A549 (cell line): ENCODE data around the gene CCDC61. TPM values are rescaled to one million over a fixed set of nuclear protein-coding genes. Genes with fewer than 3 reads are reported as not detected.

Source experiments
- ATAC-seq, 2 experiments: fragments of 200-7000 bp in 1 of 2; fragments of >200 bp in 1 of 2; cut with Nextera tagmentation in 1 of 2; cut with Tn5 transposase in 1 of 2; 3 replicates each; pipeline versions ENCODE4 v1.8.0 to v1.9.1; 2018 to 2020; ENCODE audit warnings: mild to moderate bottlenecking in 1 of 2, moderate library complexity in 1 of 2
- CTCF ChIA-PET: fragments of 300-600 bp; sonication (Branson Sonifier 250); formaldehyde crosslinking; extraction: SDS; loops from one replicate; lab custom pipeline; 2021; ENCODE audit warnings: antibody characterized with exemption, inconsistent platforms; lab: Yijun Ruan, JAX
- POLR2A ChIA-PET: fragments of 350-600 bp; formaldehyde crosslinking; extraction: SDS; loops from one replicate; lab custom pipeline; 2021; ENCODE audit warnings: antibody characterized with exemption, inconsistent platforms; lab: Yijun Ruan, JAX
- DNase-seq, 2 experiments: peaks; one replicate each; pipeline versions ENCODE4 v3.0.0 to v3.0.0-alpha.2; 2011 to 2016; ENCODE audit warnings: low read depth in 1 of 2, low spot score in 1 of 2
- FAIRE-seq: peaks from 2 replicates; lab custom pipeline; 2011; peaks lifted over from hg19 to GRCh38; lab: Jason Lieb, UNC
- H3K27ac ChIP-seq, 2 experiments: fragments of >200 bp; sonication (Bioruptor Twin); formaldehyde crosslinking; 3 replicates each; pipeline ENCODE4 v1.5.1; 2016 to 2017
- H3K4me1 ChIP-seq: fragments of >200 bp; sonication (Bioruptor Twin); formaldehyde crosslinking; 3 replicates; pipeline ENCODE4 v1.6.1; 2016
- H3K4me2 ChIP-seq: fragments of >200 bp; sonication (Bioruptor Twin); formaldehyde crosslinking; 3 replicates; pipeline ENCODE4 v1.6.1; 2016
- H3K4me3 ChIP-seq: fragments of >200 bp; sonication (Bioruptor Twin); formaldehyde crosslinking; 3 replicates; pipeline ENCODE4 v1.5.1; 2016
- H3K9me3 ChIP-seq: fragments of >200 bp; sonication (Bioruptor Twin); formaldehyde crosslinking; 3 replicates; pipeline ENCODE4 v1.6.1; 2016
- CHD2 ChIP-seq: fragments of 150-350 bp; IDR thresholded peaks from 2 replicates; pipeline ENCODE4 v1.6.1; 2014; ENCODE audit warnings: low read length; ENCODE audit not compliant: partially characterized antibody
- EP300 ChIP-seq, 2 experiments: fragments of >200 bp; sonication (Bioruptor Twin); formaldehyde crosslinking; IDR thresholded peaks; 2 replicates in 1 of 2; 3 replicates in 1 of 2; pipeline ENCODE4 v1.6.1; 2016 to 2017
- FOXS1 ChIP-seq: fragments of 250-450 bp; sonication (Bioruptor Pico); IDR thresholded peaks from 2 replicates; pipeline ENCODE4 v1.5.0; 2020; ENCODE audit warnings: mild to moderate bottlenecking, moderate library complexity
- GATA3 ChIP-seq: IDR thresholded peaks from 2 replicates; pipeline ENCODE4 v1.6.1; 2012; ENCODE audit warnings: borderline replicate concordance
- HDAC2 ChIP-seq: fragments of 200-600 bp; sonication (generic); IDR thresholded peaks from 2 replicates; pipeline ENCODE4 v1.6.1; 2016
- HEYL ChIP-seq: fragments of 250-450 bp; sonication (Bioruptor Pico); IDR thresholded peaks from 2 replicates; pipeline ENCODE4 v1.8.0; 2021; ENCODE audit warnings: mild to moderate bottlenecking, moderate library complexity
- HOXB13 ChIP-seq: fragments of 250-450 bp; sonication (Bioruptor Pico); IDR thresholded peaks from 2 replicates; pipeline ENCODE4 v1.5.0; 2020; ENCODE audit warnings: low read depth, mild to moderate bottlenecking, moderate library complexity
- JUNB ChIP-seq: fragments of >200 bp; sonication (Bioruptor Twin); formaldehyde crosslinking; IDR thresholded peaks from 2 replicates; pipeline ENCODE4 v1.6.1; 2016
- RFX5 ChIP-seq: fragments of 450-650 bp; IDR thresholded peaks from 2 replicates; pipeline ENCODE4 v1.7.1; 2014; ENCODE audit warnings: antibody characterized with exemption, mild to moderate bottlenecking, moderate library complexity
- SMC3 ChIP-seq: fragments of >200 bp; sonication (Bioruptor Twin); formaldehyde crosslinking; IDR thresholded peaks from 3 replicates; pipeline ENCODE4 v1.6.1; 2018; ENCODE audit warnings: inconsistent platforms
- TFCP2L1 ChIP-seq: fragments of 250-450 bp; sonication (Bioruptor Pico); IDR thresholded peaks from 2 replicates; pipeline ENCODE4 v1.5.0; 2021; ENCODE audit warnings: mild to moderate bottlenecking
- ZC3H11A ChIP-seq: fragments of 450-650 bp; IDR thresholded peaks from 2 replicates; pipeline ENCODE4 v1.6.1; 2014; ENCODE audit warnings: antibody characterized with exemption, mild to moderate bottlenecking
- ZNF302 ChIP-seq: fragments of 250-450 bp; sonication (Bioruptor Pico); IDR thresholded peaks from 2 replicates; pipeline ENCODE4 v1.9.0; 2021; ENCODE audit warnings: inconsistent platforms, mild to moderate bottlenecking, moderate library complexity
- WGBS: methylation state at CpG from one replicate; pipeline ENCODE4 v1.1.6; 2017; ENCODE audit errors: missing lambda C conversion rate; 5-methylcytosine and 5-hydroxymethylcytosine counted together
- polyA plus RNA-seq, 4 experiments: library from polyadenylated mRNA; depleted of rRNA in 3 of 4; stranded (reverse); fragments of >200 nt; fragmentation: RNase III in 1 of 4; extraction: RNeasy Plus Mini Kit Qiagen cat#74134 plus additional on column Dnase treatment in 1 of 4; gene quantifications; 2 replicates in 3 of 4; 3 replicates in 1 of 4; pipeline ENCODE4 v1.2.3, GENCODE V29; 2011 to 2017
- TF ChIP-seq, protein P1 (sequence below): fragments of 200-600 bp; sonication (generic); IDR thresholded peaks from 2 replicates; pipeline ENCODE4 v1.6.1; 2016; ENCODE audit warnings: antibody characterized with exemption, mild to moderate bottlenecking, moderate library complexity
- TF ChIP-seq, protein P2 (sequence below): fragments of 450-650 bp; IDR thresholded peaks from 2 replicates; pipeline ENCODE4 v1.6.1; 2014; ENCODE audit warnings: antibody characterized with exemption
- TF ChIP-seq, protein P3 (sequence below): fragments of >200 bp; sonication (Bioruptor Twin); formaldehyde crosslinking; IDR thresholded peaks from 3 replicates; pipeline ENCODE4 v1.6.1; 2016

CCDC61 gene
- polyA plus RNA-seq, 2 of the 4 experiments (the other 2 are of a cell fraction), result 3.2 to 8.2 TPM

DNA sequence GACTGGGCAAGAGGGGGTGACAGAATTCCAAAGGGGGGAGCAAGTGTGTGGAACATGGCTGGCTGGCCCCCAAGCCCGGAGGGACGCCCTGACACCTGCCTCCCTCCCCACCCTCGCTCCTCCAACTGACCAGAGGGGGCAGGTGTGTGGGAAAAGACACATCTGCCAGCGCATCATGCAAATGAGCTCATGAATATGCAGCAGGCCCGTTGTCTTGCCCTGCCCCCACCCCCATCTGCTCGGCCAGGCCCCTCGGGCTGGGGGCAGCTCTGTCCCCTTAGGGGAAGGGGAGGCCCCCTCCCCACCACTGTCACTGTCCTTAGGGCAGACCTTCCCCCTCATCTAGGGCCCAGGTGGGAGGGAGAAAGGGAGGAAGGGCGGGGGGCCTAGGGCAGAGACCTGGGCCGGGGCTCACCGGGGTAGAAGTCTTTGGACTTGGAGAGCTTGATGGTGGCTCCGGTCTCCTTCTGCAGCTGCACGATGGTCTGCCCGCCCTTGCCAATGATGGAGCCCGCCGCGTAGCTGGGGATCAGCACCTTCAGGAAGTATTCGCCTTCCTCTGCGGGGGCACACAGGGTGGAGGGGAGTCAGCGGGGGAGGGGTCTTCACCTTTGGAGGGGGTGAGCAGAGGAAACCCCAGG, 34.6 kb upstream of the CCDC61 start:
- no peak overlapping the region for H3K4me3 ChIP-seq
- H3K9me3 ChIP-seq, result no peaks in the 10 kb centered on the region
- no peak overlapping the region for H3K4me2 ChIP-seq
- no peak for TF ChIP-seq CHD2
- TF ChIP-seq FOXS1 (CRISPR knock-in tag), result no peak
- TF ChIP-seq GATA3, result no peak
- no peak for TF ChIP-seq SMC3
- no peak for TF ChIP-seq ZNF302 (CRISPR knock-in tag)
- no peak for TF ChIP-seq HOXB13 (CRISPR knock-in tag)
- TF ChIP-seq ZC3H11A, result no peak
- H3K27ac ChIP-seq, result no peak overlapping the region; a peak in 1 of 6 replicates
- peaks cover 9% of the 10 kb centered on the region for H3K4me1 ChIP-seq
- ChIA-PET POLR2A (no interaction called here), CTCF (interaction anchor here (0.7 to 2.0 kb wide), 7 partner anchors 9 to 320 kb away, joined by 3 to 6 read pairs (median 4); partner anchors contain the start of gene CCDC61)
- WGBS, result 21% methylated on average over 11 of the region's 19 CpGs
- ATAC-seq (peak; percentile 65 to 72), FAIRE-seq (no peak), DNase-seq (no peak)

DNA sequence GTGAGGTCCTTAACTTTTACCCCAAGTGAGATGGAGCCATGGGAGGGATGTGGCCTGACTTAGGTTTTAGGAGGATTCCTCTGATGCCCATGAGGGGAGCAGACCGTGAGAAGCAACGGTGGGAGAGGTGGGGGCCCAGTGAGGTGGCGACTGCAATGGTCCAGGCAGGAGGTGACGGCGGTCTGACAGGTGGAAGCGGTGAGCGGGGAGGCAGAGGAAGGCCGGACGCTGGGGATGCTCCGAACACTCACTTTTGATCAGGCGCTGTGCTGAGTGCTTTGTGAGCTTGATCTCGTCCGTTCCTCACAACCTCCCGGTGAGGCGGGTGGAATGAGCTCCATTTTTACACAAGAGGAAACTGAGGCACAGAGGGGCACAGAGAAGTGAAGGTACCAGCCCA, 33.2 kb upstream of the CCDC61 start:
- ATAC-seq, result no peak
- no peak for DNase-seq
- POLR2A ChIA-PET, result interaction anchor here (0.5 to 0.9 kb wide), 2 partner anchors 59 to 94 kb away, joined by 4 to 6 read pairs; partner anchors contain the start of gene MYPOP
- H3K27ac ChIP-seq, result no peak overlapping the region
- H3K9me3 ChIP-seq, result no peaks in the 10 kb centered on the region
- no peak for FAIRE-seq
- no peak overlapping the region for H3K4me3 ChIP-seq
- no peaks in the 10 kb centered on the region; the same call in 2 of the 3 replicates for H3K4me1 ChIP-seq
- 57% methylated on average over 15 of the region's 15 CpGs for whole genome bisulfite sequencing
- no peak overlapping the region for H3K4me2 ChIP-seq
- CTCF ChIA-PET, result interaction anchor here (1.7 to 2.0 kb wide), 2 partner anchors 13 to 145 kb away, joined by 5 to 6 read pairs; no protein-coding TSS in a partner anchor
- no peak for TF ChIP-seq EP300 (IDR thresholded peaks at IDR 0.05)
- no peak for TF ChIP-seq TFCP2L1 (CRISPR knock-in tag)
- no peak for TF ChIP-seq JUNB

DNA sequence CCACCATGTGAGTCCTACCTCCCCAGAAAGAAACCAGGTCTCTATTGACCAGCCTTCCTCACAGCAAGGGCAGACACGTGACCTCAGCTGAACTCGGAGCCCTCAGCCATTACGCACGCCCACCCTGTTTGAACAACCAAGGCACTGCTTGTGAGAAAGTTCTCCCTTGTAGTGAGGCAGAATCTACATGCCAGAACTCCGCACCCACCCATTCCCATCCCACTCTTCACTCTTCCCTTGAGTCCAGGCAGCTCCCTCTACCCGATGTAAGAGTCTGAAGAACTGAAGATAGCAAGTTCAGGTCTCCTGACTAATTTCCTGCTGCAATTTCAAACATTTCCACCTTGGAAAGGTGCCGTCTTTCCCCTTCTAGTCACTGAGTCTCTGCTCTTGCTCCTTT, 28.0 kb upstream of the CCDC61 start:
- Histone ChIP-seq H3K4me2 (no peak overlapping the region), H3K4me3 (no peak overlapping the region), H3K27ac (no peak overlapping the region), H3K4me1 (peaks cover 8% of the 10 kb centered on the region; the same call in 2 of the 3 replicates), H3K9me3 (no peaks in the 10 kb centered on the region)
- FAIRE-seq (no peak), DNase-seq (no peak), ATAC-seq (no peak)
- POLR2A ChIA-PET, result no interaction called here
- TF ChIP-seq HOXB13 (CRISPR knock-in tag), result no peak
- TF ChIP-seq, protein P1, sequence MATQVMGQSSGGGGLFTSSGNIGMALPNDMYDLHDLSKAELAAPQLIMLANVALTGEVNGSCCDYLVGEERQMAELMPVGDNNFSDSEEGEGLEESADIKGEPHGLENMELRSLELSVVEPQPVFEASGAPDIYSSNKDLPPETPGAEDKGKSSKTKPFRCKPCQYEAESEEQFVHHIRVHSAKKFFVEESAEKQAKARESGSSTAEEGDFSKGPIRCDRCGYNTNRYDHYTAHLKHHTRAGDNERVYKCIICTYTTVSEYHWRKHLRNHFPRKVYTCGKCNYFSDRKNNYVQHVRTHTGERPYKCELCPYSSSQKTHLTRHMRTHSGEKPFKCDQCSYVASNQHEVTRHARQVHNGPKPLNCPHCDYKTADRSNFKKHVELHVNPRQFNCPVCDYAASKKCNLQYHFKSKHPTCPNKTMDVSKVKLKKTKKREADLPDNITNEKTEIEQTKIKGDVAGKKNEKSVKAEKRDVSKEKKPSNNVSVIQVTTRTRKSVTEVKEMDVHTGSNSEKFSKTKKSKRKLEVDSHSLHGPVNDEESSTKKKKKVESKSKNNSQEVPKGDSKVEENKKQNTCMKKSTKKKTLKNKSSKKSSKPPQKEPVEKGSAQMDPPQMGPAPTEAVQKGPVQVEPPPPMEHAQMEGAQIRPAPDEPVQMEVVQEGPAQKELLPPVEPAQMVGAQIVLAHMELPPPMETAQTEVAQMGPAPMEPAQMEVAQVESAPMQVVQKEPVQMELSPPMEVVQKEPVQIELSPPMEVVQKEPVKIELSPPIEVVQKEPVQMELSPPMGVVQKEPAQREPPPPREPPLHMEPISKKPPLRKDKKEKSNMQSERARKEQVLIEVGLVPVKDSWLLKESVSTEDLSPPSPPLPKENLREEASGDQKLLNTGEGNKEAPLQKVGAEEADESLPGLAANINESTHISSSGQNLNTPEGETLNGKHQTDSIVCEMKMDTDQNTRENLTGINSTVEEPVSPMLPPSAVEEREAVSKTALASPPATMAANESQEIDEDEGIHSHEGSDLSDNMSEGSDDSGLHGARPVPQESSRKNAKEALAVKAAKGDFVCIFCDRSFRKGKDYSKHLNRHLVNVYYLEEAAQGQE, result no peak
- no peak for TF ChIP-seq HEYL (CRISPR knock-in tag)
- TF ChIP-seq, protein P2, sequence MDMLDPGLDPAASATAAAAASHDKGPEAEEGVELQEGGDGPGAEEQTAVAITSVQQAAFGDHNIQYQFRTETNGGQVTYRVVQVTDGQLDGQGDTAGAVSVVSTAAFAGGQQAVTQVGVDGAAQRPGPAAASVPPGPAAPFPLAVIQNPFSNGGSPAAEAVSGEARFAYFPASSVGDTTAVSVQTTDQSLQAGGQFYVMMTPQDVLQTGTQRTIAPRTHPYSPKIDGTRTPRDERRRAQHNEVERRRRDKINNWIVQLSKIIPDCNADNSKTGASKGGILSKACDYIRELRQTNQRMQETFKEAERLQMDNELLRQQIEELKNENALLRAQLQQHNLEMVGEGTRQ, result 0 out of 2 replicates have a peak, but pooled peaks have one; percentile 27
- 44% methylated on average over 7 of the region's 7 CpGs for WGBS
- CTCF ChIA-PET, result interaction anchor here (1.2 kb wide), 1 partner anchor 11 kb away, joined by 3 read pairs; no protein-coding TSS in a partner anchor

DNA sequence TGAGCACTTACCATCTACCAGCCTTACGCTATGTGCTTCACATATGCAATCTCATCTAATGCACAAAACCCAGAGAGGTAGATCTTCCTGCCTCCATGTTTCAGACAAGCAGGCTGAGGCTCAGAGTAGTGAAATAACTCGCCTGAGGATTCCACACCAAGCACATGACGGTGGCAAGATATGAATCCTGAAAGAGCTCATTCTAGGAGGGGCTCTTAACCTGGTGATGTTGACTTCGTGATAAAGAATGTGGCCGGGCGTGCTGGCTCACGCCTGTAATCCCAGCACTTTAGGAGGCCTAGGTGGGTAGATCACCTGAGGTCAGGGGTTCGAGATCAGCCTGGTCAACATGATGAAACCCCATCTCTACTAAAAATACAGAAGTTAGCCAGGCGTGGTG, 26.6 kb upstream of the CCDC61 start:
- CTCF ChIA-PET, result interaction anchor here (0.5 to 1.4 kb wide), 6 partner anchors 10 to 805 kb away, joined by 3 read pairs; no protein-coding TSS in a partner anchor
- Histone ChIP-seq H3K27ac (no peak overlapping the region), H3K9me3 (no peaks in the 10 kb centered on the region), H3K4me1 (peaks cover 17% of the 10 kb centered on the region; the same call in 2 of the 3 replicates), H3K4me3 (no peak overlapping the region), H3K4me2 (no peak overlapping the region)
- 33% methylated on average over 9 of the region's 9 CpGs for WGBS
- POLR2A ChIA-PET, result interaction anchor here (1.4 kb wide), 1 partner anchor 27 kb away, joined by 5 read pairs; the partner anchor contains the start of gene CCDC61
- ATAC-seq (no peak), FAIRE-seq (no peak), DNase-seq (no peak)
- TF ChIP-seq HDAC2 (no peak), RFX5 (no peak)
- TF ChIP-seq, protein P3, sequence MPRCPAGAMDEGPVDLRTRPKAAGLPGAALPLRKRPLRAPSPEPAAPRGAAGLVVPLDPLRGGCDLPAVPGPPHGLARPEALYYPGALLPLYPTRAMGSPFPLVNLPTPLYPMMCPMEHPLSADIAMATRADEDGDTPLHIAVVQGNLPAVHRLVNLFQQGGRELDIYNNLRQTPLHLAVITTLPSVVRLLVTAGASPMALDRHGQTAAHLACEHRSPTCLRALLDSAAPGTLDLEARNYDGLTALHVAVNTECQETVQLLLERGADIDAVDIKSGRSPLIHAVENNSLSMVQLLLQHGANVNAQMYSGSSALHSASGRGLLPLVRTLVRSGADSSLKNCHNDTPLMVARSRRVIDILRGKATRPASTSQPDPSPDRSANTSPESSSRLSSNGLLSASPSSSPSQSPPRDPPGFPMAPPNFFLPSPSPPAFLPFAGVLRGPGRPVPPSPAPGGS, result no peak
